Keratinocyte (primary cell): ENCODE data around the gene HOXB7. TPM values are rescaled to one million over a fixed set of nuclear protein-coding genes. Genes with fewer than 3 reads are reported as not detected.
A peak's percentile ranks its signal among the peaks of the same experiment; 100 is the strongest.

ENCODE experiments used
- DNase-seq: peaks from one replicate; pipeline ENCODE4 v3.0.0-alpha.2; 2011; ENCODE audit warnings: low read depth, missing footprints, low spot score
- FAIRE-seq: peaks from 2 replicates; lab custom pipeline; 2011; peaks lifted over from hg19 to GRCh38; lab: Jason Lieb, UNC
- H2AFZ ChIP-seq: 2 replicates; pipeline ENCODE4 v1.6.0; 2012; ENCODE audit warnings: low read length, control low read depth, inconsistent platforms; ENCODE audit not compliant: control insufficient read depth
- H3K27ac ChIP-seq: 2 replicates; pipeline ENCODE4 v1.5.1; 2011; ENCODE audit warnings: low read length; ENCODE audit not compliant: control insufficient read depth, insufficient read depth
- H3K27me3 ChIP-seq: 3 replicates; pipeline ENCODE4 v1.6.0; 2011; ENCODE audit warnings: low read length; ENCODE audit not compliant: control insufficient read depth, insufficient read depth; ENCODE audit errors: extremely low read depth
- H3K36me3 ChIP-seq, 2 experiments: 2 replicates in 1 of 2; 3 replicates in 1 of 2; pipeline ENCODE4 v1.5.1; 2011; ENCODE audit warnings: low read length in 2 of 2, mild to moderate bottlenecking in 1 of 2; ENCODE audit not compliant: control insufficient read depth in 2 of 2, insufficient read depth in 2 of 2; ENCODE audit errors: extremely low read depth in 1 of 2
- H3K4me1 ChIP-seq: 3 replicates; pipeline ENCODE4 v1.5.1; 2011; ENCODE audit warnings: low read length; ENCODE audit not compliant: control insufficient read depth, insufficient read depth; ENCODE audit errors: extremely low read depth
- H3K4me2 ChIP-seq: 3 replicates; pipeline ENCODE4 v1.6.0; 2011; ENCODE audit warnings: low read depth, low read length; ENCODE audit not compliant: control insufficient read depth, insufficient read depth; ENCODE audit errors: extremely low read depth
- H3K4me3 ChIP-seq, 3 experiments: fragments of 200-600 bp in 1 of 3; sonication (generic) in 1 of 3; 2 replicates in 2 of 3; 3 replicates in 1 of 3; pipeline ENCODE4 v1.5.1; 2011 to 2016; ENCODE audit warnings: low read length in 3 of 3, mild to moderate bottlenecking in 3 of 3, control low read depth in 2 of 3, inconsistent platforms in 1 of 3, low read depth in 1 of 3, mixed read lengths in 1 of 3, mixed run types in 1 of 3, moderate library complexity in 1 of 3; ENCODE audit not compliant: control insufficient read depth in 2 of 3, insufficient read depth in 2 of 3; ENCODE audit errors: extremely low read depth in 1 of 3
- H3K79me2 ChIP-seq: 2 replicates; pipeline ENCODE4 v1.6.0; 2012; ENCODE audit warnings: low read length; ENCODE audit not compliant: control insufficient read depth, insufficient read depth
- H3K9ac ChIP-seq: 3 replicates; pipeline ENCODE4 v1.6.0; 2011; ENCODE audit warnings: low read length; ENCODE audit not compliant: control insufficient read depth, insufficient read depth; ENCODE audit errors: extremely low read depth
- H3K9me1 ChIP-seq: 3 replicates; pipeline ENCODE4 v1.6.0; 2011; ENCODE audit warnings: low read length; ENCODE audit not compliant: control insufficient read depth, insufficient read depth; ENCODE audit errors: extremely low read depth
- H3K9me3 ChIP-seq: 2 replicates; pipeline ENCODE4 v1.5.1; 2012; ENCODE audit warnings: low read depth, low read length; ENCODE audit not compliant: control insufficient read depth
- H4K20me1 ChIP-seq: 3 replicates; pipeline ENCODE4 v1.6.0; 2011; ENCODE audit warnings: low read length; ENCODE audit not compliant: control insufficient read depth, insufficient read depth; ENCODE audit errors: extremely low read depth
- CTCF ChIP-seq, 3 experiments: IDR thresholded peaks in 1 of 3; conservative IDR thresholded peaks in 1 of 3; optimal IDR thresholded peaks in 1 of 3; 2 replicates in 2 of 3; 3 replicates in 1 of 3; pipeline versions ENCODE3 to v1.5.1; 2011; ENCODE audit warnings: low read length in 3 of 3, mild to moderate bottlenecking in 3 of 3, moderate library complexity in 2 of 3, control low read depth in 1 of 3, inconsistent platforms in 1 of 3; ENCODE audit not compliant: insufficient read depth in 2 of 3; ENCODE audit errors: extremely low read depth in 1 of 3
- EZH2 ChIP-seq: IDR thresholded peaks from one replicate; pipeline ENCODE4 v1.6.1; 2012; ENCODE audit warnings: inconsistent platforms, mild to moderate bottlenecking, low read length, moderate library complexity
- dilution Hi-C: fragments of 300-500 bp; cut with MboI; formaldehyde crosslinking; loops from one replicate; pipeline ENCODE4 v1.7.0; 2020; ENCODE audit warnings: low sequenced_read_pairs; ENCODE audit not compliant: extremely low pct_ligation_motif_present
- polyA plus RNA-seq, 5 experiments: library from polyadenylated mRNA; depleted of rRNA in 3 of 5; stranded (reverse) in 3 of 5; stranded (forward) in 1 of 5; unstranded in 1 of 5; fragments of >200 nt; gene quantifications; 1 replicate in 1 of 5; 2 replicates in 3 of 5; 3 replicates in 1 of 5; pipeline versions ENCODE4 v1.2.1 to v1.2.3, GENCODE V29; 2011 to 2012; ENCODE audit warnings: missing spikeins in 2 of 5, low read depth in 1 of 5, low replicate concordance in 1 of 5

Gene HOXB7
- polyA plus RNA-seq, 1 donor (not counting 4 experiments of a cell fraction or from before 2014, with no cell fraction given), result 1.0 TPM

GRCh38 chr17:48563867-48564187 is 47.0 kb downstream of the HOXB7 start:
- Histone ChIP-seq H3K27ac (no peak overlapping the region), H3K9ac (no peak overlapping the region), H4K20me1 (no peaks in the 10 kb centered on the region), H3K36me3 (peaks cover 0 to 3% of the 10 kb centered on the region in 2 experiments), H3K9me1 (no peaks in the 10 kb centered on the region), H3K9me3 (no peaks in the 10 kb centered on the region), H3K4me2 (peak overlapping the region; percentile 7), H2AFZ (no peak overlapping the region), H3K4me1 (no peaks in the 10 kb centered on the region), H3K79me2 (no peaks in the 10 kb centered on the region), H3K4me3 (no peak overlapping the region), H3K27me3 (peaks cover 54% of the 10 kb centered on the region)
- TF ChIP-seq CTCF (optimal IDR thresholded peaks at IDR 0.05 in 1 of 3, IDR thresholded peaks at IDR 0.05 in 1 of 3, conservative IDR thresholded peaks at IDR 0.05 in 1 of 3; ENCODE audit: extremely low read depth in 1 of 3, insufficient read depth in 2 of 3, low read length in 3 of 3), result no peak
- TF ChIP-seq EZH2, result no peak
- no peak for FAIRE-seq
- dilution Hi-C loops, result no loop called here
- DNase-seq, result no peak

GRCh38 chr17:48563385-48563838 is 47.4 kb downstream of the HOXB7 start:
- H3K27me3 ChIP-seq, result peaks cover 51% of the 10 kb centered on the region
- TF ChIP-seq EZH2, result peak; percentile 52
- no peak for TF ChIP-seq CTCF (optimal IDR thresholded peaks at IDR 0.05 in 1 of 3, IDR thresholded peaks at IDR 0.05 in 1 of 3, conservative IDR thresholded peaks at IDR 0.05 in 1 of 3; ENCODE audit: extremely low read depth in 1 of 3, insufficient read depth in 2 of 3, low read length in 3 of 3)
- no peak overlapping the region for H3K9ac ChIP-seq
- H3K79me2 ChIP-seq, result no peaks in the 10 kb centered on the region
- H3K27ac ChIP-seq, result no peak overlapping the region
- H3K4me1 ChIP-seq, result no peaks in the 10 kb centered on the region
- FAIRE-seq (no peak), DNase-seq (no peak)
- H3K9me1 ChIP-seq, result no peaks in the 10 kb centered on the region
- dilution Hi-C loops, result no loop called here
- H2AFZ ChIP-seq, result no peak overlapping the region
- H3K36me3 ChIP-seq, result peaks cover 0 to 3% of the 10 kb centered on the region in 2 experiments
- H3K4me2 ChIP-seq, result peak overlapping the region; percentile 7
- no peaks in the 10 kb centered on the region for H4K20me1 ChIP-seq
- no peak overlapping the region for H3K4me3 ChIP-seq
- H3K9me3 ChIP-seq, result no peaks in the 10 kb centered on the region
